GM19372 (cell line): ENCODE results near the gene SSX2IP.
"Not testable (repeated sequence)": the region's sequence is repeated elsewhere in the genome, so short reads cannot be mapped to it uniquely, and the experiment has no call there.

Source experiments
- ATAC-seq: cut with Tn5 transposase; IDR thresholded peaks from one replicate; pipeline ENCODE4 v1.9.1; 2021; ENCODE audit warnings: mild to moderate bottlenecking, low read depth, moderate library complexity; ENCODE audit not compliant: unreplicated experiment

Gene SSX2IP

GRCh38 chr1:84624876-84625275 is 65.4 kb downstream of the SSX2IP start:
- no peak for ATAC-seq

- no peak for ATAC-seq
These were observed 68.7 kb downstream of the SSX2IP start for GRCh38 chr1:84621553-84621952.

- peak; percentile 95 for ATAC-seq
These were observed 69.4 kb downstream of the SSX2IP start for GRCh38 chr1:84620720-84621313.

- no peak for ATAC-seq
These were observed 70.7 kb downstream of the SSX2IP start for GRCh38 chr1:84619383-84620102.

- no peak for ATAC-seq
These were observed 72.9 kb downstream of the SSX2IP start for GRCh38 chr1:84617349-84617748.

GRCh38 chr1:84615790-84616189 is 74.5 kb downstream of the SSX2IP start:
- no peak for ATAC-seq

- no peak for ATAC-seq
These were observed 76.4 kb downstream of the SSX2IP start for GRCh38 chr1:84613887-84614286.

GRCh38 chr1:84613026-84613425 is 77.2 kb downstream of the SSX2IP start:
- no peak for ATAC-seq

- no peak for ATAC-seq
These were observed 78.5 kb downstream of the SSX2IP start for GRCh38 chr1:84611796-84612195.

GRCh38 chr1:84611091-84611490 is 79.2 kb downstream of the SSX2IP start:
- ATAC-seq = no peak

- ATAC-seq = no peak
These were observed 83.3 kb downstream of the SSX2IP start for GRCh38 chr1:84606977-84607376.

GRCh38 chr1:84605157-84605556 is 85.1 kb downstream of the SSX2IP start:
- ATAC-seq = no peak

GRCh38 chr1:84603941-84604830 is 86.1 kb downstream of the SSX2IP start:
- no peak for ATAC-seq

GRCh38 chr1:84603223-84603622 is 87.0 kb downstream of the SSX2IP start:
- no peak for ATAC-seq

- ATAC-seq = no peak
These were observed 89.5 kb downstream of the SSX2IP start for GRCh38 chr1:84600796-84601195.

- ATAC-seq = peak; percentile 63
These were observed 91.2 kb downstream of the SSX2IP start for GRCh38 chr1:84598846-84599741.

- no peak for ATAC-seq
These were observed 91.8 kb downstream of the SSX2IP start for GRCh38 chr1:84598418-84598817.

- no peak for ATAC-seq
These were observed 93.2 kb downstream of the SSX2IP start for GRCh38 chr1:84597011-84597410.

GRCh38 chr1:84594959-84595358 is 95.3 kb downstream of the SSX2IP start:
- not testable (repeated sequence) for ATAC-seq
